HEK293 (cell line): ENCODE data around the gene KRT14.
"Not testable (repeated sequence)": the region's sequence is repeated elsewhere in the genome, so short reads cannot be mapped to it uniquely, and the experiment has no call there.

Source experiments
- CTCF ChIA-PET: fragments of 350-600 bp; formaldehyde crosslinking; extraction: SDS; loops from one replicate; lab custom pipeline; 2021; ENCODE audit warnings: antibody characterized with exemption; lab: Yijun Ruan, JAX
- POLR2A ChIA-PET: fragments of 300-600 bp; formaldehyde crosslinking; extraction: SDS; loops from one replicate; lab custom pipeline; 2020; ENCODE audit warnings: antibody characterized with exemption, inconsistent platforms; lab: Yijun Ruan, JAX
- H3K27ac ChIP-seq: fragments of 200-500 bp; sonication (Bioruptor generic); 2 replicates; pipeline ENCODE4 v1.5.1; 2014; ENCODE audit warnings: low read depth, low read length, control low read depth, inconsistent platforms; ENCODE audit errors: extremely low read depth
- H3K36me3 ChIP-seq, 2 experiments: fragments of 200-500 bp in 1 of 2; sonication (Bioruptor generic) in 1 of 2; 1 replicate in 1 of 2; 2 replicates in 1 of 2; pipeline ENCODE4 v1.5.1; 2014 to 2017; ENCODE audit warnings: inconsistent platforms in 2 of 2, low read length in 2 of 2; ENCODE audit not compliant: control insufficient read depth in 2 of 2, insufficient read depth in 1 of 2
- H3K4me1 ChIP-seq: fragments of 200-500 bp; sonication (Bioruptor generic); 2 replicates; pipeline ENCODE4 v1.5.1; 2014; ENCODE audit warnings: mild to moderate bottlenecking, low read length, inconsistent platforms; ENCODE audit not compliant: control insufficient read depth, insufficient read depth
- H3K4me3 ChIP-seq: 2 replicates; pipeline ENCODE4 v1.5.1; 2011; ENCODE audit warnings: low read depth, mild to moderate bottlenecking, control low read depth, low read length, moderate library complexity
- H3K9me3 ChIP-seq: fragments of 200-500 bp; sonication (Bioruptor generic); 2 replicates; pipeline ENCODE4 v1.5.1; 2014; ENCODE audit warnings: low read depth, low read length, inconsistent platforms; ENCODE audit not compliant: control insufficient read depth, insufficient read depth
- EGR2 ChIP-seq: fragments of 450-650 bp; formaldehyde crosslinking; IDR thresholded peaks from 2 replicates; pipeline ENCODE4 v1.5.1; 2016; ENCODE audit warnings: low read depth, missing biosample characterization, missing genetic modification characterization
- GLI2 ChIP-seq: fragments of 450-650 bp; formaldehyde crosslinking; IDR thresholded peaks from 2 replicates; pipeline ENCODE4; 2017; ENCODE audit warnings: missing biosample characterization, missing genetic modification characterization, low read depth, borderline replicate concordance
- GLIS1 ChIP-seq: fragments of 450-650 bp; formaldehyde crosslinking; IDR thresholded peaks from 2 replicates; pipeline ENCODE4 v1.5.1; 2016; ENCODE audit warnings: missing biosample characterization, missing genetic modification characterization
- IKZF3 ChIP-seq: fragments of 450-650 bp; IDR thresholded peaks from 2 replicates; pipeline ENCODE4 v1.5.0; 2018; ENCODE audit warnings: missing biosample characterization, mild to moderate bottlenecking, missing genetic modification characterization, moderate library complexity
- KLF16 ChIP-seq: fragments of 450-650 bp; formaldehyde crosslinking; IDR thresholded peaks from 2 replicates; pipeline ENCODE4 v1.5.1; 2017; ENCODE audit warnings: missing biosample characterization, missing genetic modification characterization
- KLF7 ChIP-seq: fragments of 450-650 bp; formaldehyde crosslinking; IDR thresholded peaks from 2 replicates; pipeline ENCODE4 v1.5.1; 2016; ENCODE audit warnings: missing biosample characterization, missing genetic modification characterization, borderline replicate concordance
- ZIC2 ChIP-seq: fragments of 450-650 bp; formaldehyde crosslinking; IDR thresholded peaks from 2 replicates; pipeline ENCODE4 v1.5.1; 2016; ENCODE audit warnings: missing biosample characterization, missing genetic modification characterization
- ZNF114 ChIP-seq: fragments of 450-650 bp; formaldehyde crosslinking; IDR thresholded peaks from 2 replicates; pipeline ENCODE4 v1.5.0; 2017; ENCODE audit warnings: missing biosample characterization, missing genetic modification characterization
- ZNF121 ChIP-seq: fragments of 450-650 bp; formaldehyde crosslinking; IDR thresholded peaks from 2 replicates; pipeline ENCODE4 v1.5.1; 2016; ENCODE audit warnings: missing biosample characterization, missing genetic modification characterization
- ZNF184 ChIP-seq: fragments of 450-650 bp; IDR thresholded peaks from 2 replicates; pipeline ENCODE4 v1.5.1; 2018; ENCODE audit warnings: missing biosample characterization, mild to moderate bottlenecking, missing genetic modification characterization
- ZNF223 ChIP-seq: fragments of 450-650 bp; formaldehyde crosslinking; IDR thresholded peaks from 2 replicates; pipeline ENCODE4 v1.5.1; 2016; ENCODE audit warnings: missing biosample characterization, missing genetic modification characterization
- ZNF48 ChIP-seq: fragments of 450-650 bp; formaldehyde crosslinking; IDR thresholded peaks from 2 replicates; pipeline ENCODE4 v1.5.1; 2016; ENCODE audit warnings: missing biosample characterization, missing genetic modification characterization
- TF ChIP-seq, protein P1 (sequence below): fragments of 450-650 bp; formaldehyde crosslinking; IDR thresholded peaks from 2 replicates; pipeline ENCODE4 v1.5.1; 2016; ENCODE audit warnings: missing biosample characterization, missing genetic modification characterization
- TF ChIP-seq, protein P2 (sequence below): fragments of 450-650 bp; formaldehyde crosslinking; IDR thresholded peaks from 2 replicates; pipeline ENCODE4 v1.5.1; 2016; ENCODE audit warnings: missing biosample characterization, missing genetic modification characterization

Gene KRT14

DNA sequence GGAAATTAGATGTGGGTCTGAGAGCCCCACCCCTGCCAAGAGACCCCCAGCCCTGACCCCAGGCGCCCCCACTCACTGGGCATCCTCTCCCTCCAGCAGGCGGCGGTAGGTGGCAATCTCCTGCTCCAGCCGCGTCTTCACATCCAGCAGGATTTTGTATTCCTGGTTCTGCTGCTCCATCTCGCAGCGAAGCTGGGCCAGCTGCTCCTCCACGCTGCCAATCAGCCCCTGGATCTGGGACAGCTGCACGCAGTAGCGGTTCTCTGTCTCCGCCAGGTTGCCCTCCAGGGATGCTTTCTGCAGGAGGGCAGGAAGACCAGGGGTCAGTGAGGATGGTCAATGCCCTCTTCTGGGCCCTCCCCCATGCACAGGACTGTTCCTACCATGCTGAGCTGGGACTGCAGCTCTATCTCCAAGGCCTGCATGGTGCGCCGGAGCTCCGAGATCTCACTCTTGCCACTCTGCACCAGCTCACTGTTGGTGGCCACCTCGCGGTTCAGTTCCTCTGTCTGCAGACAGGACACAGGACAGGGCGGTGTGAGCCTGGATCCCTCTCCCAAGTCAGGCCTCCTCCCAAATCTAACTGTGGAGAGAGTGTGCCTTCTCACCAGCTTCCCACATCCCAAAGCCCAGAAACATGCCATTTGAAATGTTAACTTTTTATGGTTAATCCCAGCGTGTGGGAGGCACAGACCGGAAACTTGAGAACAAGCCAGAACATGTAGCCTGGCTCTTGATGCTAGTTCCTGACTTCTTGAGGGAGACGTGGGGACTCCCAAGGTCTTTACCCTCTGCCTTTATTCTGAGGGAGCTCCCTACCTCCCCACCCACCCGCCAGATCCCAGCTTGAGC is 34.1 kb upstream of the KRT14 start (continued):
- no peak for TF ChIP-seq ZNF121 (tag by site-specific recombination)
- TF ChIP-seq GLI2 (tag by site-specific recombination) = no peak

DNA sequence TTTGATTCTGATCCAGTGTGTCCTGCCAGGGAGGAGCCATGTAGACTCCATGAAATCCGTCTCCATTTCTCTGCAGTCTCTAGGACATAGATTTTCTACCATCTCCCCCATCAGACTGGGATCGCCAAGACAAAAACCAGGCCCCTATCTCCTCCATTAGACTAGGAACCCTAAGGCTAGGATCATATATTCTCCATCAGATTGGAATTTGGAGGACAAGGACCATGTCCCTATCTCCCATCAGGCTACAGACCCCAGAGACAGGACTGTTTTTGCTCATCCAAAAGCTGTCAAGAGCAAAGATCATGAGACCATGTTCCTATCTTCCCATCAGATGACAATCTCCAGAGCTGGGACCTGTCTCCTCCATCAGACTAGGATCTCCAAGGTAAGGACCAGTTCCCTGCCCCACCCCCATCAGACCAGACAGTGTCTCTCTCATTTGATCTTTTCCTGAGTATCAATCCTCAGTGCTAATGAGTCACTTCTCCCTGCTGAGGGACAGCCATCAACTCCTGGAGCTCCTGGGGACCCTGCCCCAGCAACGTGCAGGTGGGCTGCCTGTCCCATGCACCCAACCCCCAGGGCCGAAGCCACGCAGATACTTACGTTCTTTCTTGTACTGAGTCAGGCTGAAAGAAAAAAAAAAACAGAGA is 33.4 kb upstream of the KRT14 start:
- not testable (repeated sequence) for H3K9me3 ChIP-seq, H3K4me1 ChIP-seq, H3K36me3 ChIP-seq, H3K4me3 ChIP-seq, H3K27ac ChIP-seq
- ChIA-PET CTCF (interaction anchor here (0.6 to 1.9 kb wide), 4 partner anchors 27 to 288 kb away, joined by 3 to 9 read pairs (median 4); no protein-coding TSS in a partner anchor), POLR2A (interaction anchor here (1.0 kb wide), 1 partner anchor 99 kb away, joined by 3 read pairs; no protein-coding TSS in a partner anchor)

DNA sequence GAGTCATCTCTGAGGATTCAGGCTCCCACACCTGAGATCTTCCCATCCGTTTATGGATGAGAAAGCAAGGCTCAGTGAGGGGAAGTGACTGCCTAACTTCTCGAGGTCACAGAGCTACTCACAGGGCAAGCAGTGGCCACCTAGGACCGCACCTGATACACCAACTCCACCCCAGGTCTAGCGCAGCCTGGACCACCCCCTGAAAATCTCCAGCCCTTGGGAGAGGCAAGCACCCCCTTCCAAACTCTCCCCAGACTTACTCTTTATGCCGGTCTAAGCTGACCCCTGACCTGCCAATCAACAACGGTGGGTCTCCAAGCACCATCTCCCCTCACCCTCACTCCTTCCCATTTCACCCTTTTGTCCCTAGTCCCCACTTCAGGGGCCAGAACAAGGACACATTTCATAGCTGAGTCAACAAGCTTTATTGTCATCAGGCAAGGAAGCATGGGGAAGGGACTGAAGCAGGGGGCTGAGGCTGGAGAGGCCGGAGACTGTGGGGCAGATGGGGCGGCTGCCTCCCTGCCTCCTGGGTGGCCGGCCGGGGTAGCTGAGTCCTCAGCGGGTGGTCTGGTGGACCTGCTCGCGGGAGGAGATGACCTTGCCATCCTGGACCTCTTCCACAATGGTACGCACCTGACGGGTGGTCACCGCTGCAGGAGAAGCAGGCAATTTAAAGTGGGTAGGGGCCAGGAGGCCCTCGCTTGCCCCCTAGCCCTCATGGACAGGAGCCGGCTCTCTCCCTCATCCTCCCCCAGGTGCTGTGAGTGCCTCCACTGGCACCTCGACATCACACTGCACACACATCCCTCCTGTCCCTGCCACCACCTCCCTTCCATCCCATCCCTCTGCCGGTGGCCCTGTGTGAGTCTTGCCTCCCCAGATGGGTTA is 32.6 kb upstream of the KRT14 start:
- TF ChIP-seq EGR2 (tag by site-specific recombination) (no peak), GLIS1 (tag by site-specific recombination) (peak; percentile 37; the same call in 1 of the 2 replicates), ZIC2 (no peak), ZNF223 (no peak), KLF7 (tag by site-specific recombination) (no peak)
- Histone ChIP-seq H3K9me3 (no peaks in the 10 kb centered on the region), H3K36me3 (no peaks in the 10 kb centered on the region), H3K4me3 (no peak overlapping the region), H3K4me1 (no peaks in the 10 kb centered on the region; the same call in 1 of the 2 replicates), H3K27ac (no peak overlapping the region)
- POLR2A ChIA-PET = interaction anchor here (1.0 kb wide), 1 partner anchor 98 kb away, joined by 3 read pairs; no protein-coding TSS in a partner anchor
- CTCF ChIA-PET = interaction anchor here (0.9 to 1.9 kb wide), 2 partner anchors 29 kb away, joined by 5 to 9 read pairs; no protein-coding TSS in a partner anchor

DNA sequence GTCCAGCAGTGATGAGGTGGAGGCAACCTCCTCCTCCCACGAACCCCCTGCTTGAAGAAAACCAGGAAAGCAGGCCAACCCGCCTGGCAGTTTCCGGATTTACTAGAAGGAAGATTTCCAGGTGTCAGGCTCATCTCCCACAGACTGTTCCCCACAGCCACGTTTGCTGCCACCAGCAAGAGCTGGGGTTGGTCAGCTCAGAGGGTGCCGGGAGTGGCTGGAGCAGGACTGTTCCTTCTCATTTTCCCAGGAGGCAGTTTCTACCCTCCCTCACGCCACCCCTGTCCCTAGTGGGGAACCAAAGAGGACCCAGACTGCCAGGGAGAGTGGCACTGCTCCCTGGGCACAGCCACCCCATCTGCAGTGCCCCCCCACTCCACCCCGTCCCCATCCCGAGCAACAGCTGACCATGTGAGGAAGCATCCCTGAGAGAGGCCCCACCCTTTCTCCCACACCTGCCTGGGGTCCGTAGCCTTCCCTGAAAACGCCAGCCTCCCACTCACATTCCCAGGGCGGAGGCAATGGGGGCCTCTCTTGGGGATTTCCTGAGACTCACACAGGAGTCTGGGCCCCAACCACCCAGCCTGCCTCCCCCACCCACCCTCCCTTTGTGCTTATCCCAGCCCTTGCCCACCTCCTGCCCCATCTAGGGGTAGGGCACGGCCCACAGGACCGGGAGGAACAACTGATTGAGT is 31.8 kb upstream of the KRT14 start:
- Histone ChIP-seq H3K36me3 (no peaks in the 10 kb centered on the region), H3K4me1 (no peaks in the 10 kb centered on the region), H3K9me3 (no peaks in the 10 kb centered on the region), H3K27ac (no peak overlapping the region), H3K4me3 (no peak overlapping the region)
- CTCF ChIA-PET = interaction anchor here (0.5 to 0.9 kb wide), 2 partner anchors 9 to 30 kb away, joined by 3 to 5 read pairs; no protein-coding TSS in a partner anchor
- TF ChIP-seq ZNF48 (no peak), KLF7 (tag by site-specific recombination) (no peak), IKZF3 (tag by site-specific recombination) (no peak)
- POLR2A ChIA-PET = no interaction called here

DNA sequence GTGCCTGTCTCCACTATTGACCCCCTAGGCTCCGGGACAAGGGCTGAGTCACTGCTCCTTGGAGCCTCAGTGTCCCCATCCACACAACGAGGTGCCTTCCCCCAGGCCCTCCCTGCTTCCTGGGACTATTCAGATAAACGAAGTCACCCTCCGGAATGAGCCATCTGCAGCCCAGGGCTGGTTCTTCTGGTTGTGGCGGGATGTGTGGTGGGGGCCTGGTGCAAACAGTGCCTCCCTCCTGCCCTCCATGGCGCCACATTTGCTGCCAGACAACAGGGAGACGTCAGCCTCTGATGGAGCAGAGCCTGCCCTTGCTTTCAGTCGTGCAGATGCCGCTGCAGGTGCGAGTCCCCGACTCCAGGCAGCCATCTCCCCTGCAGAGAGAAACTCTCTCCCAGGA is 31.0 kb upstream of the KRT14 start:
- Histone ChIP-seq H3K27ac (no peak overlapping the region), H3K9me3 (no peaks in the 10 kb centered on the region), H3K4me1 (no peaks in the 10 kb centered on the region), H3K4me3 (no peak overlapping the region), H3K36me3 (no peaks in the 10 kb centered on the region)
- POLR2A ChIA-PET = interaction anchor here (1.5 kb wide), 1 partner anchor 31 kb away, joined by 3 read pairs; no protein-coding TSS in a partner anchor
- CTCF ChIA-PET = interaction anchor here (0.5 kb wide), 1 partner anchor 9 kb away, joined by 3 read pairs; no protein-coding TSS in a partner anchor
- TF ChIP-seq, protein P1, sequence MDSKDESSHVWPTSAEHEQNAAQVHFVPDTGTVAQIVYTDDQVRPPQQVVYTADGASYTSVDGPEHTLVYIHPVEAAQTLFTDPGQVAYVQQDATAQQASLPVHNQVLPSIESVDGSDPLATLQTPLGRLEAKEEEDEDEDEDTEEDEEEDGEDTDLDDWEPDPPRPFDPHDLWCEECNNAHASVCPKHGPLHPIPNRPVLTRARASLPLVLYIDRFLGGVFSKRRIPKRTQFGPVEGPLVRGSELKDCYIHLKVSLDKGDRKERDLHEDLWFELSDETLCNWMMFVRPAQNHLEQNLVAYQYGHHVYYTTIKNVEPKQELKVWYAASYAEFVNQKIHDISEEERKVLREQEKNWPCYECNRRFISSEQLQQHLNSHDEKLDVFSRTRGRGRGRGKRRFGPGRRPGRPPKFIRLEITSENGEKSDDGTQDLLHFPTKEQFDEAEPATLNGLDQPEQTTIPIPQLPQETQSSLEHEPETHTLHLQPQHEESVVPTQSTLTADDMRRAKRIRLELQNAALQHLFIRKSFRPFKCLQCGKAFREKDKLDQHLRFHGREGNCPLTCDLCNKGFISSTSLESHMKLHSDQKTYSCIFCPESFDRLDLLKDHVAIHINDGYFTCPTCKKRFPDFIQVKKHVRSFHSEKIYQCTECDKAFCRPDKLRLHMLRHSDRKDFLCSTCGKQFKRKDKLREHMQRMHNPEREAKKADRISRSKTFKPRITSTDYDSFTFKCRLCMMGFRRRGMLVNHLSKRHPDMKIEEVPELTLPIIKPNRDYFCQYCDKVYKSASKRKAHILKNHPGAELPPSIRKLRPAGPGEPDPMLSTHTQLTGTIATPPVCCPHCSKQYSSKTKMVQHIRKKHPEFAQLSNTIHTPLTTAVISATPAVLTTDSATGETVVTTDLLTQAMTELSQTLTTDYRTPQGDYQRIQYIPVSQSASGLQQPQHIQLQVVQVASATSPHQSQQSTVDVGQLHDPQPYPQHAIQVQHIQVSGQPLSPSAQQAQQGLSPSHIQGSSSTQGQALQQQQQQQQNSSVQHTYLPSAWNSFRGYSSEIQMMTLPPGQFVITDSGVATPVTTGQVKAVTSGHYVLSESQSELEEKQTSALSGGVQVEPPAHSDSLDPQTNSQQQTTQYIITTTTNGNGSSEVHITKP (tag by site-specific recombination) = peak; percentile 34; the same call in 1 of the 2 replicates
- TF ChIP-seq ZNF184 (tag by site-specific recombination) = no peak
- TF ChIP-seq ZNF114 (tag by site-specific recombination) = no peak
- no peak for TF ChIP-seq KLF16 (tag by site-specific recombination)
- TF ChIP-seq, protein P2, sequence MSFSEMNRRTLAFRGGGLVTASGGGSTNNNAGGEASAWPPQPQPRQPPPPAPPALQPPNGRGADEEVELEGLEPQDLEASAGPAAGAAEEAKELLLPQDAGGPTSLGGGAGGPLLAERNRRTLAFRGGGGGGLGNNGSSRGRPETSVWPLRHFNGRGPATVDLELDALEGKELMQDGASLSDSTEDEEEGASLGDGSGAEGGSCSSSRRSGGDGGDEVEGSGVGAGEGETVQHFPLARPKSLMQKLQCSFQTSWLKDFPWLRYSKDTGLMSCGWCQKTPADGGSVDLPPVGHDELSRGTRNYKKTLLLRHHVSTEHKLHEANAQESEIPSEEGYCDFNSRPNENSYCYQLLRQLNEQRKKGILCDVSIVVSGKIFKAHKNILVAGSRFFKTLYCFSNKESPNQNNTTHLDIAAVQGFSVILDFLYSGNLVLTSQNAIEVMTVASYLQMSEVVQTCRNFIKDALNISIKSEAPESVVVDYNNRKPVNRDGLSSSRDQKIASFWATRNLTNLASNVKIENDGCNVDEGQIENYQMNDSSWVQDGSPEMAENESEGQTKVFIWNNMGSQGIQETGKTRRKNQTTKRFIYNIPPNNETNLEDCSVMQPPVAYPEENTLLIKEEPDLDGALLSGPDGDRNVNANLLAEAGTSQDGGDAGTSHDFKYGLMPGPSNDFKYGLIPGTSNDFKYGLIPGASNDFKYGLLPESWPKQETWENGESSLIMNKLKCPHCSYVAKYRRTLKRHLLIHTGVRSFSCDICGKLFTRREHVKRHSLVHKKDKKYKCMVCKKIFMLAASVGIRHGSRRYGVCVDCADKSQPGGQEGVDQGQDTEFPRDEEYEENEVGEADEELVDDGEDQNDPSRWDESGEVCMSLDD = no peak
